Breast epithelium (tissue), 4 donors: ENCODE measurements around the gene GPR142. TPM values are rescaled to one million over a fixed set of nuclear protein-coding genes. Genes with fewer than 3 reads are reported as not detected.

Experiments used
- DNase-seq, 2 donors: peaks; one replicate each; pipeline ENCODE4 v3.0.0-alpha.2; 2019; ENCODE audit warnings: low spot score in 2 of 2
- H3K27ac ChIP-seq, 2 donors: fragments of 200-600 bp; sonication (generic) in 1 of 2; one replicate each; pipeline ENCODE4 v1.5.1; 2016 to 2019; ENCODE audit warnings: mild to moderate bottlenecking in 1 of 2
- H3K27me3 ChIP-seq, 2 donors: fragments of 200-600 bp; sonication (generic) in 1 of 2; one replicate each; pipeline versions ENCODE4 v1.5.1 to v1.6.0; 2017 to 2019; ENCODE audit warnings: control low read depth in 1 of 2, mild to moderate bottlenecking in 1 of 2
- H3K36me3 ChIP-seq: fragments of 200-600 bp; one replicate; pipeline ENCODE4 v1.5.1; 2019
- H3K4me1 ChIP-seq, 2 donors: fragments of 200-600 bp; sonication (generic); one replicate each; pipeline ENCODE4 v1.5.1; 2016 to 2019; ENCODE audit warnings: control low read depth in 1 of 2
- H3K4me3 ChIP-seq, 3 donors: fragments of 200-600 bp; sonication (generic); 1 replicate in 2 of 3; 2 replicates in 1 of 3; pipeline ENCODE4 v1.5.1; 2016 to 2019; ENCODE audit warnings: mild to moderate bottlenecking in 3 of 3, moderate library complexity in 2 of 3
- H3K9me3 ChIP-seq, 2 donors: fragments of 200-600 bp; sonication (generic) in 1 of 2; one replicate each; pipeline ENCODE4 v1.5.1; 2016 to 2019; ENCODE audit warnings: control low read depth in 1 of 2
- POLR2A ChIP-seq: fragments of 450-650 bp; IDR thresholded peaks from one replicate; pipeline ENCODE4 v1.6.1; 2016; ENCODE audit warnings: antibody characterized with exemption, mild to moderate bottlenecking, moderate library complexity
- POLR2AphosphoS5 ChIP-seq, 3 donors: sonication (generic); formaldehyde crosslinking; IDR thresholded peaks; one replicate each; pipeline ENCODE4 v1.6.1; 2017; ENCODE audit warnings: antibody characterized with exemption in 3 of 3
- intact Hi-C: fragments of 100-400 bp; cut with DNase I; formaldehyde crosslinking; loops from one replicate; pipeline ENCODE4 v1.15.1; 2023; ENCODE audit warnings: low total_unique reads
- total RNA-seq, 3 donors: library from RNA; depleted of rRNA; stranded (reverse); fragments of >200 nt; gene quantifications; one replicate each; pipeline ENCODE4 v1.1.0, GENCODE V29; 2016
- TF ChIP-seq, protein P1 (sequence below), 3 donors: fragments of 450-650 bp; IDR thresholded peaks; one replicate each; pipeline ENCODE4 v1.5.1; 2016 to 2017; ENCODE audit warnings: antibody characterized with exemption in 3 of 3, mild to moderate bottlenecking in 3 of 3, moderate library complexity in 3 of 3

The GPR142 gene
- total RNA-seq, 3 donors from 2014 or later: not detected

DNA sequence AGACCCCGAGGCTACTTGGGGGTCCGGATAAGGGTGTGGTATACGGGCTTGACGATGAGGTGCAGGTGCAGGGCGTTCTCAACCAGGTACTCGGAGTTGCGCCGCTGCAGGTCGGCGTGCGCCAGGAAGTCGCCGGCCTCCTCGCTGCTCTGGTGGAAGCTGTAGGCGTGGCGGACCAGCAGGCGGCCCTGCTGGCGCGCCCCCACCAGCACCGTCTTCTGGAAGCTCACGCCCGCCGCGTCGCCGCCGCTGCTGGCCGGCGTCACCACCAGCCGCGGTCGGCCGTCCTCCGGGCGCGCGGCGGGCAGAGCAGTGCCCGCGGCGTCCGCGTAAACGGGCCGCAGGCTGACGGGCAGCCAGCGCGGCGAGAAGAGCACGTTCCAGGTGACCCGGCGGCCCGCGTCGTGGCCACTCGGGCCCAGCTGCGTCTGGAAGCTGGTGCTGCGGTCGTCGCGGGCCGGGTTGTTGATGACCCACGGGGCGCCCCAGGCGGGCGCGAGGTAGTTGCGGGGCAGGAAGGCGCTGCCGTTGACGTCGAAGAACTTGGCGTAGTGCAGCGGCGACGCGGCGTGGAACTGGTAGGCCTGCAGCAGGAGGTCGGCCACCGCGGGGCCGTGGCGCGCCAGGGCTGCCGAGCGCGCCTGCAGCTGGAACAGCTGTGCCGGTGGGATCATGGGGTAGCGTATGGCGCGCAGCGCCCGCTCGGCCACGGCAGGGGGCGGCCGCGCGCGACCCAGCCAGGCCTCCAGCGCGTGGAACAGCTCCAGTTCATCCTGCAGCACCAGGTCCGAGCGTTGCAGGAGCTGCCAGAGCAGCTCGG, 10.4 kb upstream of the GPR142 start:
- TF ChIP-seq POLR2AphosphoS5 (IDR thresholded peaks at IDR 0.05): no peak
- TF ChIP-seq POLR2A: no peak
- TF ChIP-seq, protein P1, sequence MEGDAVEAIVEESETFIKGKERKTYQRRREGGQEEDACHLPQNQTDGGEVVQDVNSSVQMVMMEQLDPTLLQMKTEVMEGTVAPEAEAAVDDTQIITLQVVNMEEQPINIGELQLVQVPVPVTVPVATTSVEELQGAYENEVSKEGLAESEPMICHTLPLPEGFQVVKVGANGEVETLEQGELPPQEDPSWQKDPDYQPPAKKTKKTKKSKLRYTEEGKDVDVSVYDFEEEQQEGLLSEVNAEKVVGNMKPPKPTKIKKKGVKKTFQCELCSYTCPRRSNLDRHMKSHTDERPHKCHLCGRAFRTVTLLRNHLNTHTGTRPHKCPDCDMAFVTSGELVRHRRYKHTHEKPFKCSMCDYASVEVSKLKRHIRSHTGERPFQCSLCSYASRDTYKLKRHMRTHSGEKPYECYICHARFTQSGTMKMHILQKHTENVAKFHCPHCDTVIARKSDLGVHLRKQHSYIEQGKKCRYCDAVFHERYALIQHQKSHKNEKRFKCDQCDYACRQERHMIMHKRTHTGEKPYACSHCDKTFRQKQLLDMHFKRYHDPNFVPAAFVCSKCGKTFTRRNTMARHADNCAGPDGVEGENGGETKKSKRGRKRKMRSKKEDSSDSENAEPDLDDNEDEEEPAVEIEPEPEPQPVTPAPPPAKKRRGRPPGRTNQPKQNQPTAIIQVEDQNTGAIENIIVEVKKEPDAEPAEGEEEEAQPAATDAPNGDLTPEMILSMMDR (IDR thresholded peaks at IDR 0.05): no peak
- Histone ChIP-seq H3K4me3 (peak overlapping the region in 2 of 3 donors; percentile 27 to 59), H3K9me3 (no peaks in the 10 kb centered on the region), H3K27ac (no peak overlapping the region), H3K27me3 (peaks cover 3 to 96% of the 10 kb centered on the region in 2 donors), H3K4me1 (no peaks in the 10 kb centered on the region), H3K36me3 (no peaks in the 10 kb centered on the region)
- no peak for DNase-seq
- intact Hi-C loops: no loop called here

DNA sequence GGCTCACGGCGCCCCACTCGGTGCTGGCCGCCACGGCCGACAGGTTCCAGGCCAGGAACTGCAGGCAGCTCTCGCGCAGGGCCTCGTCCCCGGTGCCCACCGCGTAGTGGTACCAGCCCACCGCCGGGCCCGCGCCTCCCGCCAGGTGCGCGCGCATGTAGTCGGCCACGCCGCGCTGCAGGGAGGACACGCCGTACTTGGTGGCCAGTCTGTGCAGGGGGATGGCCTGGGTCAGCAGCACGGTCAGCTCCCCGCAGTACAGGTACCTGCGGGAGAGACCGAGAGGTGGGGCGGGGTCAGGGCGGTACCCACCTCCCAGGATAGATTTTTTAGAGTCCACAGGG, 9.9 kb upstream of the GPR142 start:
- Histone ChIP-seq H3K4me3 (peak overlapping the region in 2 of 3 donors; percentile 27 to 59), H3K27ac (no peak overlapping the region), H3K9me3 (no peaks in the 10 kb centered on the region), H3K27me3 (peaks cover 0 to 96% of the 10 kb centered on the region in 2 donors), H3K4me1 (no peaks in the 10 kb centered on the region), H3K36me3 (no peaks in the 10 kb centered on the region)
- intact Hi-C loops: no loop called here
- no peak for DNase-seq
- no peak for TF ChIP-seq POLR2AphosphoS5 (IDR thresholded peaks at IDR 0.05)
- TF ChIP-seq POLR2A: no peak
- TF ChIP-seq, protein P1 (IDR thresholded peaks at IDR 0.05): no peak

- no peak overlapping the region for H3K4me3 ChIP-seq
- H3K9me3 ChIP-seq: no peaks in the 10 kb centered on the region
- H3K4me1 ChIP-seq: no peaks in the 10 kb centered on the region
- peaks cover 0 to 84% of the 10 kb centered on the region in 2 donors for H3K27me3 ChIP-seq
- intact Hi-C loops: no loop called here
- H3K27ac ChIP-seq: no peak overlapping the region
- no peaks in the 10 kb centered on the region for H3K36me3 ChIP-seq
- TF ChIP-seq POLR2A (no peak), POLR2AphosphoS5 (IDR thresholded peaks at IDR 0.05) (no peak)
- TF ChIP-seq, protein P1 (IDR thresholded peaks at IDR 0.05): no peak
- no peak for DNase-seq
Measured at GRCh38 chr17:74358697-74359096, 8.6 kb upstream of the GPR142 start.

DNA sequence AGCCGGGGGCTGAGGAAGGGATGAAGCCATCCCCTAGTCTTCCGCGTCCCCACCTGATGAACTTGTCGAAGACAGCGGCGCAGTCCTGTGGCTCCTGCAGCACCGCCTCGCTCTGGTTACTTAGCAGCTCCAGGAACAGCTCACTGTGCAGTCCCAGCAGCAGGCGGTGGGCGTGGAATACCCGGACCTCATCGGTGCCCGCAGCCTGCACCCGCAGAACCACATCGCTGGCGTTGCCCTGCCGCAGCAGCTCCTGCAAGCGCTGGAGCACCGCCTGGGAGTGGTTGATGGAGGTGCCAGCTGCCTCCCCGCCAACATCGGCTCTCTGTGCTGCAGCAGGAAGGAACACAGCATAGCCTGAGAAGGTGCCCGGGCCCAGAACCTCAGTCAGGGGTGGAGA, 7.4 kb upstream of the GPR142 start:
- no peak for DNase-seq
- Histone ChIP-seq H3K4me1 (no peaks in the 10 kb centered on the region), H3K27me3 (peaks cover 0 to 72% of the 10 kb centered on the region in 2 donors), H3K36me3 (no peaks in the 10 kb centered on the region), H3K9me3 (no peaks in the 10 kb centered on the region), H3K4me3 (no peak overlapping the region), H3K27ac (no peak overlapping the region)
- TF ChIP-seq POLR2AphosphoS5 (IDR thresholded peaks at IDR 0.05) (no peak), POLR2A (no peak)
- TF ChIP-seq, protein P1 (IDR thresholded peaks at IDR 0.05): no peak
- intact Hi-C loops: no loop called here

DNA sequence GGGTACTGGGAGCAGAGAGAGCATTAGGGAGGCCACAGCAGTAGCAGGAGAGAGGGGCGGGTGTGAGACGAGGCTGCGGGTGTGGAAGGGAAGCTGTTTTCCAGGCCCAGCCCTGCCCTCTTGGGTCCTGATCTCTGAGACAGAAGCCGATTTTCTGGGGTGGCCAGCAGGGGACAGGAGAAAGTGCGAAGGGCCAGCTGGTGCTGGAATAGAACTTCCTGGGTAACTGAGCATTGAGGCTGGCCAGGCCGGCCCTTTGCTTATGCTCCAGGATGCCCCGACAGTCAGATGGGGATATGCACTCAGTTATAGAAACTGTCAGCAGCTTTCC, 6.4 kb upstream of the GPR142 start:
- H3K27ac ChIP-seq: no peak overlapping the region
- no peak for TF ChIP-seq POLR2A
- no peak for TF ChIP-seq POLR2AphosphoS5 (IDR thresholded peaks at IDR 0.05)
- TF ChIP-seq, protein P1 (IDR thresholded peaks at IDR 0.05): no peak
- no peaks in the 10 kb centered on the region for H3K4me1 ChIP-seq
- H3K27me3 ChIP-seq: peaks cover 0 to 63% of the 10 kb centered on the region in 2 donors
- H3K36me3 ChIP-seq: no peaks in the 10 kb centered on the region
- intact Hi-C loops: no loop called here
- no peak for DNase-seq
- H3K9me3 ChIP-seq: no peaks in the 10 kb centered on the region
- H3K4me3 ChIP-seq: no peak overlapping the region
